GM21360 (cell line): Measurements from ENCODE around the gene ELOVL1.

Source experiments
- ATAC-seq: cut with Tn5 transposase; IDR thresholded peaks from one replicate; pipeline ENCODE4 v1.9.1; 2021; ENCODE audit warnings: mild to moderate bottlenecking, moderate library complexity; ENCODE audit not compliant: unreplicated experiment

The ELOVL1 gene

DNA sequence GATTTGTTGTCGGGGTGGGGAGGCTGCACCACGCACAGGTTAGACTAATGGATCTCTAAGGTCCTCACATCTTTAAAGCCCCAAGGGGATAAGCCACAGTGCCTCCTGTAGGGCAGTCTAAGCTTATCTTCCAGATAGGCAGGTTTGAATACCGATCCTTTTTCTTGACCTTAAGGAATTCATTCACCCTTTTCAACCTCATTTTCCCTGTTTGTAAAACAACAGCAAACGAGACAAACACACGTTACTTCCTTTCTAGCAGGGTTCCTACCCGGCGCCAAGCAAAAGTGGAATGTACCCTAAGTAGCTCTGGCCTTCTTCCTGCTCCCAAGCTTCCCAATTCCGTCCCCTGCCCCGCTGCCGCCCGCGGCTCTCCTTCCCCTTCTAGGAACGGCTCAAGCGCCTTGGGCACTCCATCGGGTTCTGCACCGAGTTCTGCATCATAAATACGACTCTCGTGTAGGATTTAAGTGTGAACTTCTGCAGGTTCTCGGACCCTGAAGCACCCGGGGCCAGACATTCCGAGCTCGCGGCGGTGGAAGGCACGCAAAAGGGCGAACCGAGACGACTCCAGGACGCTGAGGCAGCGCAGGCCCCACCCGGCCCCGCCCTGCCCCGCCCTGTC, 9.6 kb downstream of the ELOVL1 start:
- ATAC-seq, result peak; percentile 3

DNA sequence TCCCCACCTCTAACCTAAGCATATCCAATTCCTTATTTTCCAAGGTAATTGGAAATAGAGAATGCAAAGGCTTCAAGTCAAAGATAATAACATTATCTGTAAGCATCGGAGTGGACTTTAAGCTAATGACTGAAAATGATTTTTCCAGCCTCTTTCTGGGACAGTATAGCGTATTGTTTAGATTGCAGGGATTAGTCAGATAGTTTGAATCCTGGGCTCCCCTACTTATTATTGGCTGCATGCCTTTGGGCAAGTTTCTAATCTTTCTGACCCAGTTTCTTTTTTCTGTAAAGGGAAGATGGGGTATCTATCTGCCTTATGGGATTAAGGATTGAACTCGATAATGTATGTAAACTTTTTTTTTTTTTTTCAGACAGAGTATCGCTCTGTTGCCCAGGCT, 10.6 kb downstream of the ELOVL1 start:
- no peak for ATAC-seq

DNA sequence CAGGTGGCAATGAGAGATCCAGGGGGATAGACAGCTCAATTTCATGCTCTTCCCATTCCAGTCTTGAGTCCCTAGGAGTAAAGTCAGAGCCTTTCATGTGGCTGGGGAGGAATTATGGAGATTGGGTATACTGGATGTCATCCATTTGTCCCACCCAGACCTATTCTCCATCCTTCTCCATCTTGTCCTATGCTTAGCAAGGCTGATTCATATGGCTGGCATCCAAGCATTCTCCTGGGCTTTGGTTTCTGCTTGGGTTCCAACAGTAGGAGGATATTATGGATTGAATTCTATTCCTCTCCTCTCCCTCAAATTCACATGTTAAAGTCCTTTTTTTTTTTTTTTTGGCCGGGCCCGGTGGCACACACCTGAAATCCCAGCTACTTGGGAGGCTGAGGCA, 12.9 kb downstream of the ELOVL1 start:
- ATAC-seq, result no peak

DNA sequence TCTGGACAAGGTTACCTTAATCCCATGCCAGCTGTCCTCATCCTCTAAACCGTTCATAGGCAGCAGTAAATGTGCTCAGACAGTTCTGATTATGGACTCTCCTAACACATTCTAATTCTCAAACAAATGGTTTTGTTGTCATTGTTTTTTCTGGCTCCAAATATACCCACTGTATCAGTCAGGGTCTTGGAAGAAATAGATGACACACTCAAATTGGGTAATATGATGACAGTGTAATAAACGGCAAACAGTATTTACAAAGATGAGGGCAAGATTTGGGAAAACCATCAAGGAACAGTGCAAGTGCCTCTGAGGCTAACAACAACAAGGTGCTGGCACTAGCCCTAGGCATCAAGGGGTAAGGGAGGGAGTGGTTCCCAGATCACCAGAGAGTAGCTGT, 13.3 kb downstream of the ELOVL1 start:
- no peak for ATAC-seq

DNA sequence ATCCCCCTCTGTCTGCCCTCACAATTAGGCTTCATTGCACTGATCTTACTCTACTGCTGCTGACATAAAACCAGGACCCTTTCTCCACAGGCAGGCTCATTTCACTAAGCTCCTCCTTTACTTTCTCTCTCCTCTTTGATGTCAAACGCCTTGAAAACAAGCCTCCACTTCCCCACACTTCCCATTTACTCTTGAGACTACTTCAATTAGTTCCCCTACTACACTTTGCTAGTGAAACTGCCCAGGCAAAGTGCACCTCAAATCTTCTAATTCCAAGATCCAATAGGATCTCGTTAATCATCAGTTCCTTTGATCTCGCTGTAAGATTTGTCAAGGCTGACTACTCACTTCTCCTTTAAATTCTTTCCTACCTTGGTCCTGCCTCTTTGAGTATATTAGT, 14.9 kb downstream of the ELOVL1 start:
- ATAC-seq, result no peak

DNA sequence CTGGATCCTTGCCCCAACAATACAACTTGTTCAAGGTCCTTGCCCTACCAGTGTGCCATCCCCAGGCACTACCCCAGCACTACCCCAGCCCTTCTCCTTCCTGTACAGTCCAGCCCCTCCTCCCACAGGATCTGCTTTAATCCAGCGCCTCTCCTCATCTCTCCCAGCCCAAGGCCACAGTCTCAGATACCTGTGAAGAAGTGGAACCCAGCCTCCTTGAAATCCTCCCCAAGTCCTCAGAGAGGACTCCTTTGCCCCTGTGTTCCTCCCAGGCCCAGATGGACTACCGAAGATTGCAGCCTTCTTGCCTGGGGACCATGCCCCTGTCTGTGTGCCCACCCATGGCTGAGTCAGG, 15.5 kb downstream of the ELOVL1 start:
- ATAC-seq, result no peak

DNA sequence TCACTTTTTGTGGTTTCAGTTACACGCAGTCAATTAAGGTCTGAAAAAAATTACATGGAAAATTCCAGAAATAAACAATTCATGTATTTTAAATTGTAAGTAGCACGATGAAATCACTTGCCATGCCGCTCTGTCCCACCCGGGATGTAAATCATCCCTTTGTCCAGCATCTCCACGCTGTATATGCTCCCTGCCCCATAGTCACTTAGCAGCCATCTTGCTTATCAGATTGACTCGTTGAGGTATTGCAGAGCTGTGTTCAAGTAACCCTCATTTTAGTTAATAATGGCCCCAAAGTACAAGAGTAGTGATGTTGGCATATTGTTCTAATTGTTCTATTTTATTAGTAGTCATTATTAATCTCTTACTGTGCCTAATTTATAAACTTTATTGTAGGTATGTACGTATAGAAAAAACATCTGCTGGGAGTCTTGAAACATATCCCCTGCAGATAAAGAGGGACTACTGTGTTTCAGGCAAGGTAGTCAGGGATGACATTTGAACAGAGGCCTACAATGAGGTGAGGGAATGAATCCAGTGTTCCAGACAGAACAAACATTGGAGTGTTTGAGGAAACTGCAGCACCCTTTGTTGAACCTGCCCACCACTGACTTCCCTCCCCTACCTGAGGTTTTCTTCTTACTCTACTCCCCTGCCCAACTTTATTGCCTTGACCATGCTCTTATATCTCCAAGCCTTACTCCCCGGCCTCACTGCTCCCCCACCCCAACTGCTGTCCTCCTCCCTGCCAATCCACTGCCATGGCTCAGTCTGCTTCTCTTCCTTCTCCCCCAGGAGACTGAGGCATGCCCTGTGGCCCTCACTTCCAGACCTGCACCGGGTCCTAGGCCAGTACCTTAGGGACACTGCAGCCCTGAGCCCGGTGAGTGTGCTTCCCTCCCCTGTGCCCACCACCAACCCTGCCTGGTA, 16.1 kb downstream of the ELOVL1 start:
- ATAC-seq, result no peak

DNA sequence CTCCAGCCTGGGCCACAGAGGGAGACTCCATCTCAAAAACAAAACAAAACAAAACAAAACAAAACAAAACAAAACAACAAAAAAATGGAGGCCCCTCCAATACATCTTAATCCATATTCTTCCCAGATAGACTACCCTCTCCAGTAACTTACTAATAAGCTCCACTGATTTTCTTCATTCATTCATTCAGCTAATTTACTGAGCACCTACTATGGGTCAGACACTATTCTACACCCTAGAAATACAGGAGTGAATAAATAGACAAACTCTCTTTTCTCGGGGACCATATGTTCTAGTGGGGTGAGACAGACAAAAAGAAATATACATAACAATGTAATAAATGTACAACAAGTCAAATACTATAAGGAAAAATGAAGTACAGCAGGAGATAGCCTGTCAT, 16.8 kb downstream of the ELOVL1 start:
- ATAC-seq, result no peak

DNA sequence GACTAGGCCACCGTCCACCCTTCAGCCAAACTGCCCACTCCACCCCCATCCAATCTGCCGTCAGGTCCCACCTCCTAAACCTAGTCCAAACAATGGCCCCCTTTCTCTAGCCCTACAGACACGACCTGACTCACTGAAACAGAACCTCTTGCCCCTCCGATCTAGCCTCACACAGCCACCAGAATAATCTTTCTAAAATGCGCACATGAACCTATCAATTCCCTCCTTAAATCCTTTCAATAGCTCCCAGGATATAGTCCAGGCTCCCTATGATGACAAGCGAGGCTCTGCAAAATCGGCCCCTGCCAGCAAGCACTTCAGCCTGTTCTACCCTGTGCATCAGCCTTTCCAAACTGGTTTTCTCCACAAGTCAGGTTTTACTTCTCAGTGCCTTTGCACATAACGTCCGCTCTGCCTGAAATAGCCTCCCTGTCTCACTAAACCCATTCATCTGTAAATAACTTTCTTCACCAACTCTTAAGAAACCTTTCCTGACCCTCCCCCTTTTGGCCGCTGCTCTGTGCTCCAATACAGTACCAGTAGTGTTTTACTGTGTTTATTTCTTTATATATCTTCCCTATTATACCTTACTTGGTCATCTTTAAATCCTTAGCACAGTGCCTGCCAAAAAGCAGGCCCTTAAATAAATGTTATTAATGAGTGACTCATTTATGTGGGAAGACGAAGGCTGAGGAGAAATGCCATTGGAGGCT, 18.1 kb downstream of the ELOVL1 start:
- no peak for ATAC-seq

DNA sequence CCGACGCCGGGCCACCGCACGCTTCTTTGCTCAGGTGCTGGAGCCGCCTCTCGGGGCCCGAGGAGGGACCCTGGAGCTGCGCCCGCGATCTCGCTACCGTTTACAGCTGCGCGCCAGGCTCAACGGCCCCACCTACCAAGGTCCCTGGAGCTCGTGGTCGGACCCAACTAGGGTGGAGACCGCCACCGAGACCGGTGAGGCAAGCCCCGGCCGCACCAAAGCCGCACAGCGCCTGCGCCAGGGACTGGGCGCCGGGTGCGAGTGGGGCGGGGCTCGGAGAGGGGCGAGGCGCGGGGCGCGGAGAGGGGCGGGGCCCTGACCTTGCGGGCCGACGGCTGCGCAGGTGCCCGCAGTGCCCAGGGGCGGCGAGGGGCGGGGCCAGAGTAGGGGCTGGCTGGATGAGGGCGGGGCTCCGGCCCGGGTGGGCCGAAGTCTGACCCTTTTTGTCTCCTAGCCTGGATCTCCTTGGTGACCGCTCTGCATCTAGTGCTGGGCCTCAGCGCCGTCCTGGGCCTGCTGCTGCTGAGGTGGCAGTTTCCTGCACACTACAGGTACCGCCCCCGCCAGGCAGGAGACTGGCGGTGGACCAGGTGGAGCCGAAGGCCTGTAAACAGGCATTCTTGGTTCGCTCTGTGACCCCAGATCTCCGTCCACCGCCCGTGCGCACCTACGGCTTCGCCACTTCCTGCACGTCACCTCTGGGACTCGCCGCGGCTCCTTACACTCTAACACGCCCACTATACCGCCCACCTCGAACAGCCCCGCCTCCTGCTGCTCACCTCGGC, 18.8 kb downstream of the ELOVL1 start:
- no peak for ATAC-seq

DNA sequence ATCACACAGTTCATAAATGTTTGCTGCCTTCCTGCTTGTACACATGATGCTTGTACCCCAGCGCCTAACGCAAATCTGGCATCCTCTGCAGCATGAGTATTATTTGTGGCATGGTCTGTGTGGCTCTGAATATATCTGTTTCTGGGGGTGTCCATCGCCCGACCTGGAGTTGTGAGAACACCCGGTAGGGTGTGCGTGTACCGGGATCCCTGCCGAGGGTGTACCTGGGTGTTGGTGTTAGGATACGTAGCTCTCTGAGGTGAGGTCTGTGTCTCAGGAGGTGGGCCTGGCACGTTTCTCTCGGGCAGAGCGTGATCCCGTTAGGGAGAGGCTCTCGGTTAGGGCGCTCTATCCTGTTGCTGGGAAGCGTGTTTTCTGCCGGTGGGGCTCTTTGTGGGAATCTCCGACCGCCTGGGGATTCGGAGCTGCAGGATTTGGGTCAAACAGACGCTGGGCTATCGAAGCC, 19.4 kb downstream of the ELOVL1 start:
- no peak for ATAC-seq

DNA sequence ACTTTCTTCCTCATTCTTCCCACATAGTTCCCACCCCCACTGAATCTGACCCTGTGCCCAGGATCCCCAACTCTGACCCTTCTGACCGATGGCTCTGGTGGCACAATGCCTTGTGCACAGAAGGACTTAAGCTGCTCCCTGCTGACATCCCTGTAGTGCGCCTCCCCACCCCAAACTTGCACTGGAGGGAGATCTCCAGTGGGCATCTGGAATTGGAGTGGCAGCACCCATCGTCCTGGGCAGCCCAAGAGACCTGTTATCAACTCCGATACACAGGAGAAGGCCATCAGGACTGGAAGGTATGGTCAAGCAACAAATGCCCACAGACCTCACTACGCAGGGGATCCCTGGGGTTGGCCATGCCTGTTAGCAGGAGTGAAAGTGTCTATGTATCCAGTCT, 21.2 kb downstream of the ELOVL1 start:
- ATAC-seq, result no peak

DNA sequence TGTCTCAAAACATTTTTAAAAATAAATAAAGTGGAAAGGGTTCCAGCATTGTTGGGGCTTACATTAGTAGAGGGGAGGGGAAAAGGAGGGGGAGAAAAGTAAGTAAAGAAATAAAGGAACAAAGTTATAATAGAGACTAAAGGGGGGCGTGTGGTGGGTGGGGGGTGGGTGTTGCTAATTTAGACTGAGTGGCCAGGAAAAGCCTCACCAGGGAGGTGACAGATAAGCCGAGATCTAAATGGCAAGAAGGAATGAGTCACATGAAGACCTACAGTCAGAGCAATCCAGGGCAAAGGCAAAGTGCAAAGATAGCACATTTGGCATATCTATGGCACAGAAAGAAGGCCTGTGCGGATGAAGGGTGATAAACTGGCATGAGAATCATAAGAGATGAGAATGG, 22.7 kb downstream of the ELOVL1 start:
- ATAC-seq, result no peak

DNA sequence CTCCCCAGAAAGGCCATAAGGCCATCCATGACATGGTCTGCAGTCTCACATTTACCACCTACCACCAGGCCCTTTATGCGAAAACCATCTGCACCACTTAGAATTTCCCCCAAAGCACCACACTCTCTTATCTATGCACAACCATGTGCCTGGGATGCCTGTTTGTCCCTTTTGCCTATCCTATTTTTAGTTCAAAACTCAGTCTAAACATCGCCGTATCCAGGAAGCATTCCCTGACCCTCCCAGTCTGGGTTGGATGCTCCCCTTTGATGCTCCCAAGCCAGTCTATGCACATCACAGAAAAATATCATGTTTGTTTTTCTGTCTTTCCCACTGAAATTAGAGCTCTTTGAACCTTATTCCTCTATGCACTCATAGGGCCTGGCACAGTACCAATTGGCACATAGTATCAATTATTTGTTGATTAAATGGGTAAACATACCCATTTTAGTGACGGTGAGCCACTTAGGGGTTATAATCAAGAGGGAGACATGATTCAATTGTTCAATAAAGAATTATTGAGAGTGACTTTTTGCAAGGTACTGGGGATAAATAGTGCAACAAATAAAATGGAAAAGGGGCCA, 23.5 kb downstream of the ELOVL1 start:
- ATAC-seq, result no peak

DNA sequence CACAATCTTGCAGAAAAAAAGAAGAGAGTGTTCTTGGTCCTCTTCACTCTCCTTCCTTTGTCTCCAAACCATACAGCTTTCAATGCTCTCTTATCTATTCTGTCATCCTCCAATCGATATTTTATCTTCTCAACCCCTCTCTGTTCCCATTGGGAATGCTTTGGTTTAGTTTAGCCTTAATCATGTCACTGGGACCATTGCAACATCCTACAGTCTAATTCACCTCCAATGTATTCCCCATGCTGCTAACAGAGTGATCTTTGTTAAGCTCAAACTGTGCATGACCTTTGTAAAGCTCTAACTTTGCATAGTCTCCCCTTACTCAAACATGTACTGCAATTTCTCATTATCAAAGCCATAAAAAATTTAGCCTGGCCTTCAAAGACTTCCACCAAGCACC, 27.3 kb downstream of the ELOVL1 start:
- no peak for ATAC-seq

DNA sequence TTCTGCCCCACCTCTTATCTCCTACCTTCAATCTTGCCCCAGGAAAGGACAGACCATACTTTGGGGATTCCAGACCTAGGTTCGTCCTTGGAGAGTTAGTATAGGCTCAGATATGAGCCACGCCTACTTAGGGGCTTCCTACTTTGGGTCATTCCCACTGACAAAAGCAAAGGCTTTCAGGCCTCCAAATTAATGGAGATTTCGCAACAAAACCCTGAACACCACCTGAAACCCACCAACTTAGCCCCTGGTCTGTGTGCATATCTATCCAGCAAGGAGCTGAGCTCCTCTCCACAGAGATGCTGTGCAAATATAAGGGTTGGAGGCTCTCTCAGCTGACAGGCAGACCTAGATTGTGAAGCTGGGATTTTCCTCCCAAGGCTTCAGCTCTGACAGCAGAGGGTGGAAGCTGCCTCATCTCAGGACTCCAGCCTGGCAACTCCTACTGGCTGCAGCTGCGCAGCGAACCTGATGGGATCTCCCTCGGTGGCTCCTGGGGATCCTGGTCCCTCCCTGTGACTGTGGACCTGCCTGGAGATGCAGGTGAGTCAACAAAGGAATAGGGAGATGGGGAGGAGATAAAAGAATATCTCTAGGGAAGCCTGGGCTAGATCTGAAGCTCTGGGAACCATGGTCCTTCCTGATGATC, 28.1 kb downstream of the ELOVL1 start:
- no peak for ATAC-seq

DNA sequence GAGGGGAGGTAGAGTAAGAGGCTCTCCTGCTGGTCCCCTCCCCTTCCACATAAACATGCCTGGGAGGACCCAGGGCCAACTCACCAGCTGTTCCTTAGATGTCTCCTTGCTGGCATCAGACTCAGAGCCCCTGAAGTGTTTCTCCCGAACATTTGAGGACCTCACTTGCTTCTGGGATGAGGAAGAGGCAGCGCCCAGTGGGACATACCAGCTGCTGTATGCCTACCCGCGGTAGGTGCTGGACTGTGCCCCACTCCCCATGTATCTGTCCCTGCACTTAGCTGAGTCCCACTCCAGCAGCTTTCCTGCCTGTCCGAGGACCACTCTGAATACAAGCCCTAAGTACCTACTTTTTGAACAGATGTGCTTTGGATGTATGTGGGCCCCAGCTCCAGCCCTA, 29.8 kb downstream of the ELOVL1 start:
- ATAC-seq, result no peak

DNA sequence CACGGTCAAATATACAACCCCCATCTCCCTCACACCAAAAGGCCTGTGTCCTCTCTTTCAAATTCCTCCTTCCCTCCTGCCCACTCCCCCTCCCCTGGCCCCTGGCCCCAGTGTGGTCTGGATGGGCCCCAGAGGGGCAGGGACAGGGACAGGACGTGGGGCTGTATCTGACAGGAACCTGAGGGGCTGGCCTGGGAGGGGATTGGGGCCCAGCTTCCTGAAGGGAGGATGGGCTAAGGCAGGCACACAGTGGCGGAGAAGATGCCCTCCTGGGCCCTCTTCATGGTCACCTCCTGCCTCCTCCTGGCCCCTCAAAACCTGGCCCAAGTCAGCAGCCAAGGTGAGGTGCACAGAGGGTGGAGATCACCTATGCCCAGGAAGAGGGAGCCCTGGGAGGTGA, 30.2 kb downstream of the ELOVL1 start, which contains the start of gene MPL:
Gene MPL, plus strand, starts transcription at position 231 of the 400 bp plus-strand sequence. Its CDS starts 31 bp downstream, at position 262.
- no peak for ATAC-seq

DNA sequence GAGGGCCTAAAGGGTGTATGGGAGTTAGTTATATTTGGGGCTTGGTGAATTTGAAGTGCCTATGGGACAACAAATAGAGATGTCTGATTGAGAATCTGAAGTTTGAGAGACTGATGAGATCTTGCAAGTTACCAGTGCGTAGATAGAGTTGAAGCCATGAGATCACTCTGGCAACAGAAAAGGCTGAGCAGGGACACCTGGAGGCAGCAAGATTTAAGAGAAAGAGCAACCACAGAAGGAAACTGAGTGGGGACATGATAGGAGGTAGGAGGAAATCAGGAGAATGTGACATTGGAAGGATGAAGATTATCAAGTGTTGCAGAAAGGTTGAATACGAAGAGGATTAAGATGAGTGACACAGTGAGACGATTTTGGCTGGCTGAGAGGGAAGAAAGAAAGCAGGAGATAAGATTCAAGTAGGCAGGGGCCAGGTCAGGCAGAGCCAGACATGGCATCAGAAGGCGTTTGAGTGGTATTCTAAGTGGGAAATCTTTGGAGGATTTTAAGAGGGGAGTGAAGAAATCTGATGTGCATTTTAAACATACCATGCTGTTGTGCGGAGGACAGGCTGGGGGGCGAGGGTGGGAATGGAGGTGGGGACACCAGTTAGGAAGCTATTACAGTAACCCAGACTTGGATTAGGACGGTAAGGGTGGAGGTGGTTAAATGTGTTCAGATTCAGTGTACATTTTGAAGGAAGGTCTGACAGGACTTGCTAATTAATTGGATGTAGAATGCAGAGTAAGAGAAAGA, 33.2 kb downstream of the ELOVL1 start:
- ATAC-seq, result no peak
